Kidney capillary endothelial cell (primary cell): ENCODE results near the gene FAM185A.
A peak's percentile ranks its signal among the peaks of the same experiment; 100 is the strongest.
"Not testable (repeated sequence)": the region's sequence is repeated elsewhere in the genome, so short reads cannot be mapped to it uniquely, and the experiment has no call there.

Source experiments
- DNase-seq: peaks from one replicate; pipeline ENCODE4 v3.0.0-alpha.2; 2018; ENCODE audit warnings: low spot score

Gene FAM185A

DNA sequence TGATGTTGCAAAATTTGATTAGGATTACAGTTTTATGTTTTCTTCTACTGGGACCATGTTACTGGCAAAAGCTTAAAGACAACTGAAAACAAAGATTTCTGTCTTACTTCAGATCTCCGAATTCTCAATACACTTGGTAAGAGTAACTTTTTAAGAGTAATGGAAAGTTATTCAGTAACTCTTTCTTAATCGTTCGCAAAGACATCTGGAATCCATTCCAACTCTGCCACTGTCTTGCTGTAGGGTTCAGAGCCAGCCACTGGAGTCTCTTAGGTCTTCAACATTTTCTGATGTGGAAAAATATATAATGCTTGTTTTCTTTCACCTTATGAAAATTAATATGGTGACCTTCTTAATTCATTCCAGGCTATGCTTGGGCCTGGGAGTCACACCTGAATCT, 29.9 kb downstream of the FAM185A start:
- not testable (repeated sequence) for DNase-seq

GRCh38 chr7:102780926-102781325, 32.1 kb downstream of the FAM185A start:
- DNase-seq: not testable (repeated sequence)

DNA sequence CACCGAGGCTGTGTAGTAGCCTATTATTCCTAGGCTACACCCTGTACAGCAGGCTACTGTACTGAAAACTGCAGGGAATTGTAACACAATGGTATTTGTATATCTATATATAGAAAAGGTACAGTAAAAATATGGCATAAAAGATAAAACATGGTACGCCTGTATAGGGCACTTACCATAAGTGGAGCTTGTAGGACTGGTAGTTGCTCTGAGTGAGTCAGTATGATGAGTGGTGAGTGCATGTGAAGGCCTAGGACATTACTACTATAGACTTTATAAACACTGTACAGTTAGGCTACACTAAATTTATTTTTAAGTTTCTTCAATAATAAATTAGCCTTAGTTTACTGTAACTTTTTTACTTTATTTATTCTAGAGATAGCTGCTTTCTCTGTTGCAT, 40.0 kb downstream of the FAM185A start:
- not testable (repeated sequence) for DNase-seq

DNA sequence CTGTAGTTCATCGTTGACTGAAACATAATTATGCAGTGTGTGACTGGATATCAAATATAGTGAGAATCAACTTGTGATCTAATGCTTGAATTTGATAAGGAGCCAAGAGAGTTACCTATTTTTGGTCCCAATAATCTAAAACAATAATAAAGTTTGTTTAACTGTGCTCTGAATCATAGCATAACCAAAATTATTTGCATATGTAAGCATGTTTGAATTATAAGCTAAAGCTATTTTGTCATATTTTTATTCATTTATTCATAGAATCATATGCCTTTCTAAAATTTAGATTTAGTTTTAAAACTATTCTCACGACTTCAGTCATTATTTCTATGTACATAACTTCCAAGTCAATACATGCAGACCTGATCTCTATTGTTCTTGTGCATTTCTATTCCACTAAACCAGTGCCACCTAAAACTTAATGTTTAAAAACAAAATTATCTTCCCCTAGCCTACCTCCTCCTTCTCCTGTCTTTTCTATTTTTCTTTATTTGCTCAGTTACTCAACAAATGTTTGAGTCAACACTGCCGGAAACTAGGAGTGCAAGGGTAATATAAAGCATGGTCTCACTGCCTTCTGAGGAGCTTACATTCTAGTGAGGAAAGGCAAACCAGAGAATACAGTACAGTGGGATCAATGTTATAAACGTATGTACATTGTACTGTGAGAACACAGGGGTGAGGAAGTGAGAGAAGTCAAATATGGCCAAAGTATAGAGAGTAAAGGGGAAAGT, 41.7 kb downstream of the FAM185A start:
- DNase-seq: not testable (repeated sequence)

DNA sequence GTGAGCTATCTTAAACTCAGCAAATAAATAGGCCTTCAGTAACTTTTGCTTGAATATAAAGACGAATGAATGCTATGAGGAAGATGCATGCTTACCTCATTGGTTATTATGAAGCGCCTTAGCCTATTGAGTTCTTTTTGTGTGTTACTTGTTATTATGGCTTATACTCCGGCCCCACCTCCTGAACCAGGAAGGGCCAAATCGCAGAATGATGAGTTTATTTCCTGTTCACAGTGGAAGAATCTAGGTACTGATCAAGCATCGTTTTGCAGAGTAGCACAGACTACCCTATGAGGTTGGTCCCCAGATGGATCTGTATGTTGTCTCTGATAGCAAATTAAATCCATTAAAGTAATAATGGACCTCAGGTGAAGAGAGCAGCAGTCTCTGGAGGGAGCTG, 42.6 kb downstream of the FAM185A start:
- peak; percentile 51 for DNase-seq

DNA sequence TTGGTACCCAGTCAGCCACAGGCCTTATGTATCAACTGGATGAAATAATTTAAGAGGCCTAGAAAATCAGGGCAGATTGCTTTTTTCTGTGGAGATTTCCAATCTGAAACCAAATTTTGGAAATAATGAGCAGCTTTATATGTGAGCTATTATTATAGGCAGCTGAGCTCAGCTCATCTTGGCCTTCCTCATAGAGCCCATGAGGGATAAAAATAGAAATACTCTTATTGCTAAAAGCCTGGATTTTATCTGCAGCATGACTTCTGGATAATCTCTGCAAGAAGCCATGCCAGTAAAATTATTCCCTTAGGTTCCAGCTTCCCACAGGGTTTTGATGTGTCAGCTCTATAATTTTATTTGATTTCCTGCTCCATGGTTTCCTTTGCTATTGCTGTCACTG, 43.0 kb downstream of the FAM185A start:
- not testable (repeated sequence) for DNase-seq

DNA sequence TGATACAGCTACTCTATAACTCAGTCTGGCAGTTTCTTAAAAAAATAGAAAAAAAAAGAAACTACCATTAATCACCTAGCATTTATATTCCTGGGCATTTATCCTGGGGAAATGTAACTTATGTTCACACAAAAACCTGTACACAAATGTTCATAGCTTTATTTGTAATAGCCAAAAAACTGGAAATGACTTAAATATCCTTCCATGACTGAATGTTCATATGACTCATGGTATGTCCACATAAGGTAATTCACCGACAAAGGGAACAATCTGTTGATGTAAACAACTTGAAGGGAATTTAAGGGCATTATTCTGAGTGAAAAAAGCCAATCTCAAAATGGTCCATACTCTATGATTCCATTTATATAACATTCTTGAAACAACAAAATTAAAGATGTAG, 45.8 kb downstream of the FAM185A start:
- DNase-seq: peak; percentile 42

DNA sequence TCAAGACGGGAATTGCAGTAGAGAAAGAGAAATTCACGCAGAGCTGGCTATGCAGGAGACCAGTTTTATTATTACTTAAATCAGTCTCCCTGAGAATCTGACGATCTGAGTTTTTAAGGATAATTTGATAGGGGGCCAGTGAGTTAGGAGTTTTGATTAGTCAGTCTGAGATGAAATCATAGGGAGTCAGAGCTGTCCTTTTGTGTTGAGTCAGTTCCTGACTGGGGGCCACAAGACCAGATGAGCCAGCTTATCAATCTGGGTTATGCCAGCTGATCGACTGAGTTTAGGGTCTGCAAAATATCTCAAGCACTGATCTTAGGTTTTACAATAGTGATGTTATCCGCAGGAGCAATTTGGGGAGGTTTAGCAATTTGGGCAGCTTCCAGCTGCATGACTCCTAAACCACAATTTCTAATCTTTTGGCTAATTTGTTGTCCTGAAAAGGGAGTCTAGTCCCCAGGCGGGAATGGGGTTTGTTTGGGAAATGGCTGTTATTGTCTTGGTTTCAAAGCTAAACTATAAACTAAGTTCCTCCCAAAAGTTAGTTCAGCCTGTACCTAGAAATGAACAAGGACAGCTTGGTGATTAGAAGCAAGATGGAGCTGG, 47.3 kb downstream of the FAM185A start:
- not testable (repeated sequence) for DNase-seq

DNA sequence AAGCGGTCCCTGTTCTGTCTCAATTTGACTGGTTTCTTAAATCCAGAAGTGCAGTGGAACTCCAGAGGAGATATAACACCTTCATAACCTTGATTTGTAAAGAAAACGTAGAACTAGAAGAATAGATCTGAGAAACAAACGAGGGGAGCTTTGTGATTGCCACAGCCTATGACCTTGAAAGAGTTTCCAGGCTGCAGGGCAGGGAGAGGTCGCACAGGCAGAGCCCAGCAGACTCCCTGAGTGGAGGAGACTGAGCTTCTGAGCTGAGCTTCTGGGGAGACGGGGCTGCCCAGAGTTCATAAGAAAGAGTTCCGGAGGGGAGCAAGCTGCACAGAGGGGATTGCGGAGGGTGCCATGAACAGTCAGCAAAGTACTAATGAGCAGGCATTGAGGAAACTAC, 57.8 kb downstream of the FAM185A start:
- DNase-seq: no peak

DNA sequence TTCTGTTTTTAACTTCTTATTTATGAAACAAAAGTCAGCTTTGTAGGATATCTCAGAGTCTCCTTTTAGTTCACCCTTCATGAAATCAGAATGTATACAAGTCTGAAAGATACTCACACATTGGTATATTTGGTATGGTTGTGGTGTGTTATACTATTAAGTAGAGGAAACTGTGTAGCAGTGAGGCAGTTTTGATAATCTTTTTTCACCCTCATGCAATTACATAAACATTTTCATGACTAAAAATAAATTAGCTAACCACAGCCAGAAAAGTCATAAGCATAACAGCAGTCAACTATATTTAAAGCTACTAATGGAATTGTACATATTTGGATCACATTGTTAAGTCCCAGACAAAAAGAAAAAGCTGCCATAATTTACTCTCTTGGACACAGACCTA, 62.1 kb downstream of the FAM185A start:
- DNase-seq: no peak

DNA sequence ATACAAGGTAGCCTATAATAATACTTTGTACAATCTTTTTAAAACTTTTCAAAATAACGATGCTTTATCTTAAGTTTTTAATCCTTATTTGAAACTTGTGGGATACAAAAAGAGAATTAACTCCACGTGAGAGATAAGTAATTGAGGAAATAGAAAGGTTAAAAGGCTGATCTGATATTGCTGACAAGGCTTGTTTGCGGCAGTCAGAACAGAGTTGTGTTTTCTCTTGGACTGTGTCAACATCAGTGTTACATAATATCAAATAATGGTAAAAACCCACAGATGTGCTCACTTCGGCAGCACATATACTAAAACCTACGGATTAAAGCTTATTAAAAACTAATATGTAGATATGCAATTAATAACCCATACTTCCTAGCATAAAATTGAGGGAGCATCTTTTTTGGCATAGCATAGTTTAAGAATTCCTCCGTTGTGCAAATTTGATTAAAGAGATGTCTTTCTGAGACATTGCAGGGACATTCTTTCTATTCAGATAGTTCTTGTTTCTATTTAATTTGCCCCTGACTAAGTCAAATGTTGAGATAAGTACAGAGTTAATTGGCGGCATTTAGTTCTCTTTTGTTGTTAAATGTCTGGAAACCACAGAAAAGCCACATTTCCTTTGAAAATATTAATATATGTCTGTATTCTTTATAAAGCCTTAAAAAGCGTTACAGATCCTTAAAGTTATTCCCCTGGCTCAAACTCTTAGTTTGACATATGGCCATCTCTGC, 63.3 kb downstream of the FAM185A start:
- no peak for DNase-seq

GRCh38 chr7:102813191-102814024, 64.6 kb downstream of the FAM185A start:
- DNase-seq: no peak

GRCh38 chr7:102814025-102814471, 65.2 kb downstream of the FAM185A start:
- peak; percentile 63 for DNase-seq

DNA sequence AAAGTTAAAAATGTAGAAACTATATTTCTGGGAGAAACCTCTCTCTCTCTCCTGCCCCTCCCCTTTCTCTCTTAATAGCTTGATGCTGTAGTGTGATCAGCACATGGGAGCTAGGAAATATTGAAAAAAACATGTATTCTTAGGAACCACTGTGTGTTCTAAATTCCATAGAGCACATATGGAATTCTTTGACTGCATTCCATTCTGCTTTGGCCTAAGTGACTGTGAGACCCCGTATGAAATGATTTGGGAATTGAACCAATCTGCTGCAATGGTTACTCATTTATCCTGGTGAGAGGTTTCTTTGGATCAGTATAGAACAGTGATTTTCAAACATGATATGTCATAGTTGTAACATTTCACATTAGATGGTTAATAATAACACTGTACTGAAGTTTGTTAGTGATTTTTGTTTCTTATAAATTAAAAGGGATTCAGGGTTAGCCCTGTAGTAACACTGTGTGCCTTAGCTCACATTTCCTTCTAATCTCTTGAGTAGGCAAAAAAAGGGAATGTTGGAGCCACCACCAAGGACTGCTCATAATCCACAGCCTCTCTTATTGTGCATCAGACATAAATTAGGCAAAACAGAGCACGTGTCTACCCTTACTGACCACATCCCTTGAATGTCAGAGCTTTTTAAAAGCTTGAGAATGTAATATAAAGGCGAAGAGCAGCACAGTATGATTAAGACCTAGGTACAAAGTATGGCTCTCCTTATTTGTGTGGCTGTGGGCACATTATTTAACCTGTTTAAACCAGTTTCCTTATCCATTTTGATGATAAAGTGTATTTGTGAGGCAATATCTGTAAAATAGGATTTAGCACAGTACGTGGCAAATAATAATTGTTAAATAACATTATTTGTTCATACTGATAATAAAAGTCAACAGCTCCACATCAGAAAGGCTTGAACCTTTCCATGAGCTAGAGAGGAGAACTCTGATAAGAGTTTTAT, 69.1 kb downstream of the FAM185A start:
- no peak for DNase-seq

DNA sequence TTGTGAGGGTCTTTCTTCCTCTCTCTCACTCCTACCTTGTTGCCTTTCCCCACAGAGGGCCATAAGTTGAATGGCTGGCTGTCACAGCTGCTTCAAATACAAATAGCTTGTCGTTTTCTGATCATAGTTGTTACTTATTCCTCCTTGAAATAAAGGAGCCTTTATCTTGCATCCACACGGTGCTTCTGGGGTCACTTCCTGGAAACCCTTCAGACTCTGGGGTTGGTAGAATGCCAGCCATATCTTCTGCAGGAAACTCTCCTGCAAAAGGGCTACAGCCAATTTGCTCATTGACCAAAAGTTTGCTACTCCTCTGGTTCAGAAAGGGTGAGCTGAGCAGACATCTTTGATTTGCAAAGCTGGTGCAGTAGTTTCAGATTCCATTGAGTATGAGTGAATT, 70.4 kb downstream of the FAM185A start:
- DNase-seq: no peak

DNA sequence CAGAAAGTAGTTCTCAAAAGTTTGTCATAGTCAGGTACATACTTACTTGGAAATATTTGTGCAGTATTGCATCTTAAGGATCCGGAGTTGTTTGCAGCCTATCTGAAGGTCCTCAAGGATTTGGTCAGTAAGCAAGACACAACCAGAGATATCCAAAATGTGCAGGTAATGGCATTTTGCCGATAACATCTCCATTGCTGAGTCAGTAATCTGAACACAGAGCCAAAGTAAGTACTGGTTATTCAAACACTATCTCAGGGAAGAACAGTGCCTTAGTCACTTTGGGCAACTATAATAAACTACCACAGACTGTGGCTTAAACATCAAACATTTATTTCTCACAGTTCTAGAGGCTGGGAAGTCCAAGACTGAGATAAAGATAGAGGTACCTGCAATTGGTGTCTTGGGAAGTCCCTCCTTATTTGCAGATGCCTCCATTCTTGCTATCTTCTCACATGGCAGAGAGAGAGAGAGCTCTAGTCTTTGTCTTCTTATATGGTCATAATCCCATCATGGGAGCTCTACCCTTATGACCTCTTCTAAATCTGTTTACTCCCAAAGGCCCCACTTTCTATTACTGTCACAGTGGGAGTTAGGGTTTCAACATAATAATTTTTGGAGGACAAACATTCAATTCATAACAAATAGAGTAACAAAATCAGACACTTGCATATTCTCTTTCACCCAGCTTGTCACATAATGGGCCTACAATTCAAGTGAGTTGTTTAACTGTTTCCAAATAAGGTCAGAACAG, 73.4 kb downstream of the FAM185A start:
- no peak for DNase-seq

- DNase-seq: no peak
Observed at GRCh38 chr7:102823390-102824119, 74.8 kb downstream of the FAM185A start.

GRCh38 chr7:102828286-102828685, 79.5 kb downstream of the FAM185A start:
- no peak for DNase-seq

DNA sequence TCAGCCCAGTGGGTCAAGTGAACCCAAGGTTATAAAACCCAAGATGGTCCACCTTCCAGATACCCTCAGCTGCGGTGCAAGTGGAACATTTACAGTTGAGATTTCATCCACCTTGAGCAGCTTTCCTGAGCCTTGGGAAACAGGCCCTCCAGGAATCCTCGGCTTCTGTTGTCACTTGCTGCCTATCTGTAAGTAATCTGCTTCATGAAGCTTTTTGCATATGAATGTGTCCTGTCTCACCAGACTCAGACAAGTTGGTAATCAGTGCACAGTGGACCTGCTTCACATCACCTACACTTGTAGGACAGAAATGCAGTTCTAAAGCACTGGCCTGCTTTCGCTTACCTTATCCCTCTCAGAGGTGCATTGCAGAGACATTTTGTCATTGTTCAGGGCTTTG, 80.3 kb downstream of the FAM185A start:
- DNase-seq: no peak

GRCh38 chr7:102830197-102830596, 81.4 kb downstream of the FAM185A start:
- DNase-seq: no peak
